Neural crest cell (in vitro differentiated cells): Measurements from ENCODE around the gene NADK. TPM values are rescaled to one million over a fixed set of nuclear protein-coding genes. Genes with fewer than 3 reads are reported as not detected.

Experiments used
- DNase-seq: peaks from one replicate; pipeline ENCODE4 v3.0.0; 2021; ENCODE audit warnings: low read depth, mixed read lengths, low spot score
- H3K27ac Mint-ChIP-seq: one replicate; pipeline ENCODE4 v1.8.0; 2021; ENCODE audit warnings: mild to moderate bottlenecking, mixed read lengths; ENCODE audit not compliant: unreplicated experiment
- H3K27me3 Mint-ChIP-seq: 2 replicates; pipeline ENCODE4 v1.8.0; 2021; ENCODE audit warnings: low read depth, mild to moderate bottlenecking, mixed read lengths
- H3K36me3 Mint-ChIP-seq: 2 replicates; pipeline ENCODE4 v1.8.0; 2021; ENCODE audit warnings: low read depth, mild to moderate bottlenecking, mixed read lengths
- H3K4me1 Mint-ChIP-seq: 2 replicates; pipeline ENCODE4 v1.8.0; 2021; ENCODE audit warnings: mixed read lengths
- H3K4me3 Mint-ChIP-seq: one replicate; pipeline ENCODE4 v1.8.0; 2021; ENCODE audit warnings: mild to moderate bottlenecking, mixed read lengths
- H3K9me3 Mint-ChIP-seq: 2 replicates; pipeline ENCODE4 v1.8.0; 2021; ENCODE audit warnings: mixed read lengths
- CTCF ChIP-seq: fragments of 200-600 bp; sonication (generic); conservative IDR thresholded peaks from 2 replicates; pipeline ENCODE4 v1.5.0; 2021; ENCODE audit warnings: antibody characterized with exemption, mild to moderate bottlenecking
- total RNA-seq: library from RNA; stranded (reverse); gene quantifications from 2 replicates; pipeline ENCODE4 v1.2.1, GENCODE V29; 2021

Gene NADK
- total RNA-seq, 1 donor from 2014 or later = 88.4 TPM

- DNase-seq = no peak
- Mint-ChIP-seq H3K4me3 (peak overlapping the region; percentile 92), H3K9me3 (no peaks in the 10 kb centered on the region), H3K27ac (no peak overlapping the region), H3K27me3 (peaks cover 34% of the 10 kb centered on the region), H3K4me1 (peaks cover 45% of the 10 kb centered on the region), H3K36me3 (peaks cover 10% of the 10 kb centered on the region)
- no peak for TF ChIP-seq CTCF
Measured at GRCh38 chr1:1780598-1781525, 2.6 kb upstream of the NADK start.

GRCh38 chr1:1779691-1780597, 1.7 kb upstream of the NADK start:
- Mint-ChIP-seq H3K4me1 (peaks cover 54% of the 10 kb centered on the region), H3K27me3 (peaks cover 37% of the 10 kb centered on the region)
- DNase-seq = no peak

GRCh38 chr1:1779320-1779675, 1.0 kb upstream of the NADK start:
- no peak overlapping the region for H3K27ac Mint-ChIP-seq
- H3K9me3 Mint-ChIP-seq = no peaks in the 10 kb centered on the region
- H3K4me3 Mint-ChIP-seq = peak overlapping the region; percentile 92
- H3K36me3 Mint-ChIP-seq = peaks cover 10% of the 10 kb centered on the region
- DNase-seq = no peak
- peaks cover 37% of the 10 kb centered on the region for H3K27me3 Mint-ChIP-seq
- no peak for TF ChIP-seq CTCF
- peaks cover 54% of the 10 kb centered on the region for H3K4me1 Mint-ChIP-seq

More at GRCh38 chr1:1779691-1780597, 1.7 kb upstream of the NADK start:
- TF ChIP-seq CTCF = no peak
- no peaks in the 10 kb centered on the region for H3K9me3 Mint-ChIP-seq
- no peak overlapping the region for H3K27ac Mint-ChIP-seq
- peaks cover 10% of the 10 kb centered on the region for H3K36me3 Mint-ChIP-seq
- H3K4me3 Mint-ChIP-seq = peak overlapping the region; percentile 92

DNA sequence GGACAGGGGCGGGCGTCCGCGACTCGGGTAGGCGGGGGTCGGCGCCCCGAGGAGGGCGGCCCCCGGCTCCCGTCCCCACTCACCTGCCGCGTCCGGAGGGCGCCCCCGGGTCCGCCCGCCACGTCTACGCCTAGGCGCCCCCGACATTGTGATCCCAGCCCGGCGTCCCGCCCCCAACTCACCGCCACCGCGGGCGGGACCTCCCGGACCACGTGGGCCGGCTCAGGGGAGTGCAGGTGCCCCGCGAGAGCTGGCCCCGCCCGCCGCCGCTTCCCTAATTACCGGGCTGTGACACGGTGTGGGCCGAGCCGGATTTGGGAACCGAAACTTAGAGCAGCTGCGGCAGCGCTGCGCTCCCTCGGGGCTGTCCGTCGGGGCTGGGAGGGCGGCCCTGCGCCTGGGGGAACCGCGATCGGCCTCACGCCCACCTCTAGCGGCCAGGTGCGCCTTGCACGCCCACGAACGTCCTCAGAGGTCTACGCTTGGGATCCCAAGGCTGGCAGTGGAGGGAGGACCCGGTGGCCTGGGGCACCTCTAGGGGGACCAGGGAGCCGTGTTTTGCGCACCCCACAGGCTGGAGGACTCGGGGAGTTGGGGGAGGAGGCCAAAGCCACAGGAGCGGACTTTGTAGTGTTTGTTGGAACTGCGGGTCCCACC, 521 bp upstream of the NADK start:
- Mint-ChIP-seq H3K27ac (no peak overlapping the region), H3K4me1 (peaks cover 54% of the 10 kb centered on the region), H3K9me3 (no peaks in the 10 kb centered on the region), H3K36me3 (peaks cover 10% of the 10 kb centered on the region), H3K4me3 (peak overlapping the region; percentile 92), H3K27me3 (peaks cover 37% of the 10 kb centered on the region)
- TF ChIP-seq CTCF = peak; percentile 37
- no peak for DNase-seq

GRCh38 chr1:1777583-1777899, 729 bp downstream of the NADK start:
- no peak for TF ChIP-seq CTCF
- peaks cover 12% of the 10 kb centered on the region for H3K36me3 Mint-ChIP-seq
- no peaks in the 10 kb centered on the region for H3K9me3 Mint-ChIP-seq
- peaks cover 49% of the 10 kb centered on the region for H3K4me1 Mint-ChIP-seq
- H3K27ac Mint-ChIP-seq = no peak overlapping the region
- no peak for DNase-seq
- H3K27me3 Mint-ChIP-seq = peaks cover 34% of the 10 kb centered on the region
- peak overlapping the region; percentile 95 for H3K4me3 Mint-ChIP-seq
